Right lobe of liver (tissue), 4 donors: ENCODE data around the gene BPIFB3.

Experiments used
- CTCF ChIP-seq, 4 donors: fragments of 200-600 bp in 3 of 4; fragments of 450-650 bp in 1 of 4; IDR thresholded peaks; one replicate each; pipeline versions ENCODE4 v1.5.1 to v1.8.0; 2016 to 2022; ENCODE audit warnings: antibody characterized with exemption in 4 of 4, mild to moderate bottlenecking in 2 of 4
- POLR2A ChIP-seq: fragments of 450-650 bp; IDR thresholded peaks from one replicate; pipeline ENCODE4 v1.6.1; 2017; ENCODE audit warnings: antibody characterized with exemption, mild to moderate bottlenecking
- donor health status: DM: no; HTN: no; CAD: no.
- donor health status: DM: no; HTN: no; CAD: no.
- donor health status: DM: no; HTN: yes; CAD: no.

GRCh38 chr20:33095249-33095648, 41.5 kb downstream of the BPIFB3 start:
- TF ChIP-seq CTCF (IDR thresholded peaks at IDR 0.05) (no peak), POLR2A (no peak)
